ENCODE data around the gene C2orf76. TPM values are rescaled to one million over a fixed set of nuclear protein-coding genes. Genes with fewer than 3 reads are reported as not detected.

The C2orf76 gene
- total and polyA plus RNA-seq, 12 donors, result 2.2 to 47.4 (median 16.9) TPM

DNA sequence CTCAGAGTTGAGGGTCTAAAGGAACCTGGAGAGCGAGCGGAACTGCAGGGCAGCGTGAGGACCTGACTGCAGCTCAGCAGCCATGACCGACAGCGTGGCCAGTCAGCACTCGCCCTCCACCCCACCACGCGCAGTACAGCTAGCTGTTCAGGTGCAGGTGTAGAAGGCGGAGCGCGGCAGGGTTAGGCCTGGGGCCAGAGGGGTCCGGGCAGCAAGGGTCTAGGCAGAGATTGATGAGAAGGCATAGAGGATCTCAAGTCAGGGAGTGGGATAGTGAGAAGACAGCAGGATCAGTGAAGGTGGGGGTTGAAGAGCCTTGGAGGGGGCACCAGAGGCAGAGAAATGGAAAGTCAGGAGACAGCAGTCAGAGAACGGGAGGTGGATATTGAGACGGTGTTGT, 72.0 kb downstream of the C2orf76 start:
- Histone ChIP-seq H3K36me3 (replicated peaks in 1 of 2) (no peaks in the 10 kb centered on the region), H3K27ac (no peak overlapping the region), H3K4me3 (no peak overlapping the region), H3K27me3 (no peaks in the 10 kb centered on the region), H3K9me3 (replicated peaks in 1 of 3) (no peaks in the 10 kb centered on the region), H3K4me1 (replicated peaks in 1 of 2) (peaks cover 0 to 15% of the 10 kb centered on the region in 2 donors)
- no peak for DNase-seq
- TF ChIP-seq, protein P1, sequence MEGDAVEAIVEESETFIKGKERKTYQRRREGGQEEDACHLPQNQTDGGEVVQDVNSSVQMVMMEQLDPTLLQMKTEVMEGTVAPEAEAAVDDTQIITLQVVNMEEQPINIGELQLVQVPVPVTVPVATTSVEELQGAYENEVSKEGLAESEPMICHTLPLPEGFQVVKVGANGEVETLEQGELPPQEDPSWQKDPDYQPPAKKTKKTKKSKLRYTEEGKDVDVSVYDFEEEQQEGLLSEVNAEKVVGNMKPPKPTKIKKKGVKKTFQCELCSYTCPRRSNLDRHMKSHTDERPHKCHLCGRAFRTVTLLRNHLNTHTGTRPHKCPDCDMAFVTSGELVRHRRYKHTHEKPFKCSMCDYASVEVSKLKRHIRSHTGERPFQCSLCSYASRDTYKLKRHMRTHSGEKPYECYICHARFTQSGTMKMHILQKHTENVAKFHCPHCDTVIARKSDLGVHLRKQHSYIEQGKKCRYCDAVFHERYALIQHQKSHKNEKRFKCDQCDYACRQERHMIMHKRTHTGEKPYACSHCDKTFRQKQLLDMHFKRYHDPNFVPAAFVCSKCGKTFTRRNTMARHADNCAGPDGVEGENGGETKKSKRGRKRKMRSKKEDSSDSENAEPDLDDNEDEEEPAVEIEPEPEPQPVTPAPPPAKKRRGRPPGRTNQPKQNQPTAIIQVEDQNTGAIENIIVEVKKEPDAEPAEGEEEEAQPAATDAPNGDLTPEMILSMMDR (IDR thresholded peaks at IDR 0.05), result no peak
- no peak for TF ChIP-seq POLR2A (IDR thresholded peaks at IDR 0.05)
- 88 to 93% (median 91%) methylated on average over 14 of the region's 14 CpGs for WGBS, 4 donors
- intact Hi-C loops (cut with DNase I), result no loop called here

DNA sequence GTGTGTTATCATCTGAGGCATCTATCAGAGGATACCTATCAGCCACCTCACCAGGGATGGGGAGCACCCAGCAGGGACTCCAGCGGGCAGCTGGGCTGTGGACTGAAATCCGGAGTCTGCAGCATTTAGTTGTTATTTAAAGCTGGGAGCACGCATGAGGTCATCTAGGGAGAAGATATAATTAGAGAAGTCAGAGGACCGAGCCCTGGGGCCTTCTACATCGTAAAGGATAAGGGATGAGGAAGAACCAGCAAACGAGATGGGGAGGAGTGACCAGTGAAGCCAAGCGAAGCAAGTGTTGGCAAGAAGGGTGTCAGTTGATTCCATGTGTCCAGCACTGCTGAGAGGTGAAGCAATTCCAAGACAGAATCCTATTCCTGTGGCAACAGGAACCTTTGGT, 72.7 kb downstream of the C2orf76 start:
- peak in 1 of 7 donors; percentile 27 for DNase-seq
- intact Hi-C loops (cut with DNase I), result no loop called here
- Histone ChIP-seq H3K27me3 (no peaks in the 10 kb centered on the region), H3K36me3 (replicated peaks in 1 of 2) (no peaks in the 10 kb centered on the region), H3K9me3 (replicated peaks in 1 of 3) (no peaks in the 10 kb centered on the region), H3K27ac (no peak overlapping the region), H3K4me1 (replicated peaks in 1 of 2) (peaks cover 0 to 15% of the 10 kb centered on the region in 2 donors), H3K4me3 (no peak overlapping the region)
- 64 to 82% (median 72%) methylated on average over 5 to 7 of the region's 7 CpGs for WGBS, 4 donors
- TF ChIP-seq, protein P1 (IDR thresholded peaks at IDR 0.05), result no peak
- no peak for TF ChIP-seq POLR2A (IDR thresholded peaks at IDR 0.05)

DNA sequence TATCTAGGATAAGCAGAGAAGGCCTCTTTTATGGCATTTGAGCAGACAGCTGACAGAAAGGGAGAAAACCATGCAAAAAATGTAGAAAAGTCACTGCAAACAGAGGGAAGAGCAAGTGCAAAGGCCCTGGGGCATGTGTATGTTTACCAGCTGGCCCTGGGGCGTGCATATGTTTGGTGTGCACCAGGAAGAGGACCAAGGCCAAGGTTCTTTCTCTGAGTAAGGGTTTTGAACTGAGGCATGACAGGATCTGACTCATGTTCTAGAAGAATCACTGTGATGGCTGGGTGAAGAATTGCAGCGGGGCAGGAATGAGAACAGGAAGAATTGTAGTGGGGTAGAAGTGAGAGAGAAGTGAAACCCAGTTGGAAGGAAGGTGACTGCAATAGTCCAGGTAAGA, 73.4 kb downstream of the C2orf76 start:
- Histone ChIP-seq H3K4me3 (no peak overlapping the region), H3K27ac (no peak overlapping the region), H3K4me1 (replicated peaks in 1 of 2) (peaks cover 0 to 15% of the 10 kb centered on the region in 2 donors), H3K9me3 (replicated peaks in 1 of 3) (no peaks in the 10 kb centered on the region), H3K27me3 (no peaks in the 10 kb centered on the region), H3K36me3 (replicated peaks in 1 of 2) (no peaks in the 10 kb centered on the region)
- DNase-seq, result peak in 2 of 7 donors; percentile 33 to 34
- intact Hi-C loops (cut with DNase I), result no loop called here
- 66 to 79% (median 70%) methylated on average over 2 of the region's 2 CpGs for WGBS, 4 donors
- TF ChIP-seq, protein P1 (IDR thresholded peaks at IDR 0.05), result no peak
- no peak for TF ChIP-seq POLR2A (IDR thresholded peaks at IDR 0.05)

DNA sequence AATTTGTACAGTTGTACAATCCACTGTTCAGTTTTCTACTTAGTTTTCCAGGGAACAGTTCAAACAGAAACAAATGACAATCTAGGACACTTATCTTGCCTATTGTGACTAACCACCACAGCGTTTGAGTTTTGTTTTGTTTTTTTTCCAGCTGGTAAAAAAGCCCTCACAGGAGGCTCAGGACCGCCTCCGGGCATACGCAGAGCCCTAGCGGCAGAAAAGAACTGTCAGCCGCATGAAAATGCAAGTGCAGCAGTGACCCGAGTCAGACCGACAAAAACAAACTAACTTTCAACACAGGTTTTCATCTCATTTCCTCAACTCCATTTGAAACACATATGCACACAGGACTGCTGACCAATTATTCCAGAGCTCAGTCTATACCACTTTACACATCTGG, 74.4 kb downstream of the C2orf76 start:
- H3K36me3 ChIP-seq (replicated peaks in 1 of 2), result no peaks in the 10 kb centered on the region
- peak; percentile 49 to 84 (median 73) for DNase-seq
- peaks cover 0 to 15% of the 10 kb centered on the region in 2 donors for H3K4me1 ChIP-seq (replicated peaks in 1 of 2)
- peak in 1 of 2 donors; percentile 42 for TF ChIP-seq POLR2A (IDR thresholded peaks at IDR 0.05)
- TF ChIP-seq, protein P1 (IDR thresholded peaks at IDR 0.05), result peak; percentile 13 to 53 (median 48)
- no peaks in the 10 kb centered on the region for H3K27me3 ChIP-seq
- intact Hi-C loops (cut with DNase I), result no loop called here
- peak overlapping the region in 4 of 5 donors; percentile 41 to 65 (median 58) for H3K27ac ChIP-seq
- no peak overlapping the region for H3K4me3 ChIP-seq
- WGBS, 4 donors, result 15 to 35% (median 33%) methylated on average over 8 of the region's 8 CpGs
- H3K9me3 ChIP-seq (replicated peaks in 1 of 3), result no peaks in the 10 kb centered on the region

Data from adrenal gland (tissue), 12 donors.